Left ventricle myocardium superior (tissue), 1 donor: ENCODE results near the gene SYT2. TPM values are rescaled to one million over a fixed set of nuclear protein-coding genes. Genes with fewer than 3 reads are reported as not detected.
A peak's percentile ranks its signal among the peaks of the same experiment; 100 is the strongest.
"Not testable (repeated sequence)": the region's sequence is repeated elsewhere in the genome, so short reads cannot be mapped to it uniquely, and the experiment has no call there.

Source experiments
- ATAC-seq: fragments of 200-7000 bp; cut with Tn5 transposase; one replicate; pipeline ENCODE4 v1.9.1; 2020; ENCODE audit warnings: mild to moderate bottlenecking, moderate library complexity
- DNase-seq: peaks from one replicate; pipeline ENCODE4 v3.0.0-alpha.2; 2020
- intact Hi-C: fragments of 100-400 bp; cut with micrococcal nuclease; formaldehyde crosslinking; loops from one replicate; pipeline ENCODE4 v1.11.0; 2022
- total RNA-seq: library from RNA; stranded (reverse); fragmentation: NEBNext Ultra II Directional; extraction: Animal tissue kit (Norgen Biotek cat#: 25700); gene quantifications from one replicate; pipeline ENCODE4 v1.2.1, GENCODE V29; 2021
- donor health status: DM: no; HTN: yes; CAD: no; lungs with severe emphysema.

SYT2 gene
- total RNA-seq, 1 donor from 2014 or later: not detected

GRCh38 chr1:202656057-202656456, 54.2 kb downstream of the SYT2 start:
- peak; percentile 63 for ATAC-seq
- no peak for DNase-seq
- intact Hi-C loops: no loop called here

GRCh38 chr1:202654079-202654478, 56.2 kb downstream of the SYT2 start:
- intact Hi-C loops: no loop called here
- DNase-seq (no peak), ATAC-seq (no peak)

GRCh38 chr1:202649553-202650392, 60.5 kb downstream of the SYT2 start:
- DNase-seq: no peak
- ATAC-seq: no peak

GRCh38 chr1:202648605-202649226, 61.5 kb downstream of the SYT2 start:
- no peak for ATAC-seq
- intact Hi-C loops: no loop called here
- DNase-seq: no peak

More at GRCh38 chr1:202649553-202650392, 60.5 kb downstream of the SYT2 start:
- intact Hi-C loops: no loop called here

GRCh38 chr1:202645097-202645476, 65.2 kb downstream of the SYT2 start:
- intact Hi-C loops: no loop called here
- DNase-seq (no peak), ATAC-seq (no peak)

GRCh38 chr1:202644219-202645096, 65.8 kb downstream of the SYT2 start:
- intact Hi-C loops: no loop called here
- DNase-seq (no peak), ATAC-seq (no peak)

- no peak for DNase-seq
- ATAC-seq: peak; percentile 36
- intact Hi-C loops: no loop called here
Measured at GRCh38 chr1:202643397-202644218, 66.6 kb downstream of the SYT2 start.

- DNase-seq (no peak), ATAC-seq (peak; percentile 11)
- intact Hi-C loops: no loop called here
Measured at GRCh38 chr1:202642619-202643291, 67.5 kb downstream of the SYT2 start.

- intact Hi-C loops: no loop called here
- DNase-seq (no peak), ATAC-seq (no peak)
Measured at GRCh38 chr1:202642212-202642611, 68.0 kb downstream of the SYT2 start.

- intact Hi-C loops: no loop called here
- ATAC-seq (no peak), DNase-seq (no peak)
Measured at GRCh38 chr1:202639500-202639899, 70.8 kb downstream of the SYT2 start.

- intact Hi-C loops, DNase-seq: not testable (repeated sequence)
- peak; percentile 62 for ATAC-seq
Measured at GRCh38 chr1:202638701-202639305, 71.5 kb downstream of the SYT2 start.

GRCh38 chr1:202638019-202638700, 72.1 kb downstream of the SYT2 start:
- intact Hi-C loops: no loop called here
- ATAC-seq (no peak), DNase-seq (no peak)

- peak; percentile 62 for ATAC-seq
- intact Hi-C loops, DNase-seq: not testable (repeated sequence)
Measured at GRCh38 chr1:202637321-202638018, 72.8 kb downstream of the SYT2 start.

GRCh38 chr1:202636171-202636570, 74.1 kb downstream of the SYT2 start:
- DNase-seq, intact Hi-C loops, ATAC-seq: not testable (repeated sequence)

GRCh38 chr1:202632241-202632640, 78.0 kb downstream of the SYT2 start:
- intact Hi-C loops: no loop called here
- DNase-seq (no peak), ATAC-seq (no peak)

GRCh38 chr1:202631076-202631923, 79.0 kb downstream of the SYT2 start:
- DNase-seq: no peak
- intact Hi-C loops: no loop called here
- no peak for ATAC-seq
